NCI-H526 (cell line): ENCODE data around the gene CALCB.

Experiments used
- DNase-seq, 2 experiments: peaks; one replicate each; lab custom pipeline; 2025; lab: John Stamatoyannopoulos, UW

The CALCB gene

GRCh38 chr11:15118431-15118830, 45.0 kb downstream of the CALCB start:
- no peak for DNase-seq

- no peak for DNase-seq
These were observed 46.0 kb downstream of the CALCB start for GRCh38 chr11:15119352-15119751.

DNA sequence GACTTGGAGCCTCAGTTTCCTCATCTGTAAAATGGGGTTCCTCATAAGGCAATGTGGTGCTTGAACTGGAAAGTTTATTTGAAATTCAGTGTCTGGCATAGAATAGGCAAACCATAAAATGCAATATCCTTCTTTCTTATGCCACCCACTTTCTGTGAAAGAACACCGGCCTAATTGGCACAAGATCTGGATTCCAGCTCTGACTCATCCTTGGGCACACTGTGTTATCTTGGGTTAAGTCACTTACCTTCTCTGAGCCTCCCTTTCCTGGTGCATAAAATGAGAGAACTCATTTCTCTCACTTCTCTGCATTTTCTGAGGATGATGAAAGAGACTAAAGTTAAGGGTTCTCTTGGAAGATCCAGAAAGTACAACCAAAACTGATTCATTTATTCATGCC, 46.4 kb downstream of the CALCB start:
- DNase-seq, result no peak

GRCh38 chr11:15123849-15124248, 50.5 kb downstream of the CALCB start:
- DNase-seq, result no peak

- no peak for DNase-seq
These were observed 51.1 kb downstream of the CALCB start for GRCh38 chr11:15124528-15124927.

- DNase-seq, result no peak
These were observed 53.9 kb downstream of the CALCB start for GRCh38 chr11:15127341-15127740.
